GM13976 (cell line): ENCODE results near the gene KIF16B.

Experiments used
- DNase-seq: peaks from one replicate; pipeline ENCODE4 v3.0.0; 2012; ENCODE audit warnings: low spot score
- CTCF ChIP-seq: IDR thresholded peaks from 2 replicates; pipeline ENCODE4 v1.5.1; 2012; ENCODE audit warnings: borderline replicate concordance, mild to moderate bottlenecking; ENCODE audit not compliant: insufficient read depth; ENCODE audit errors: extremely low read depth, missing control alignments, control extremely low read depth
- in situ Hi-C: fragments of 300-500 bp; cut with MboI; formaldehyde crosslinking; loops from one replicate; pipeline ENCODE4 v1.12.0; 2022; ENCODE audit warnings: low sequenced_read_pairs, mixed read lengths, inconsistent platforms; ENCODE audit not compliant: unreplicated experiment

Gene KIF16B

GRCh38 chr20:16490696-16491095 is 82.6 kb downstream of the KIF16B start:
- in situ Hi-C loops: loop anchor here (25.0 kb wide), 1 partner anchor 778 kb away; no protein-coding TSS in a partner anchor
- no peak for TF ChIP-seq CTCF
- DNase-seq: no peak

DNA sequence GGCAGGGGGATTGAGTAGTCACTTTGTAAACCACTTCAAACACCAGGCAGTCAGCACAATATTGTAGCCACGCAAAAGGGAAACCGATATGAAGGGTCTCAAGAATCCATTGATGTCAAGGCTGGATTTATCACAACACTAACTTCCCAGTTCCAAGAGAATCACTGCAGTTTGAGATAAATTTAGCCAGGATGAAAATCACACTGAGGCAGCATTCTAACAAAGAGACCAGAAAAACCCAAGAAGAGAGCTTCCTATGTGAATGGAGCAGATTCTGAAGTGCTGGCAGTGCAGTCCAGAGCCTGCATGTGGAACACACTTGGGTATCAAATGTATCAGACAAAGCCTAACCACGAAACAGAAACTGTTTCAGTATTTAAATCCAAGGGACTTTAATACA is 84.6 kb downstream of the KIF16B start:
- in situ Hi-C loops: loop anchor here (25.0 kb wide), 1 partner anchor 776 kb away; no protein-coding TSS in a partner anchor
- DNase-seq: no peak
- TF ChIP-seq CTCF: no peak

DNA sequence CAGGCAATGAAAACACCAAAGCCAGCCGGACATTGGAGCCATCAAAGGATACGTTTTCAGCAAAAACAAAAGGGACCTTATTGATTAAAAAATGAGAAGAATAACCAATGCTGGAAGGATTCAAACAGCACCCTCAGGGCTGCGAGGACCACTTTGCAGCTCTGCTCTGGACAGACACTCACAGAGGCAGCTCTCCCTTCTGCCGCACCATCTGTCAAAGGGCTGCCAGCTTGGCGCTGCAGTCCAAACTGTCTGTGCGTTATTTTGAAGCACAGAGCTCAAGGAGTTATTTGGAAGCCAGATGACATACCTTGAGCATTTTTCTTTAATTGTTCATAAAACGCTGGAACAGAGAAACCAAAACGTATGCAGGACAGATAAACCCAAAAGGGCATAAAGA is 85.2 kb downstream of the KIF16B start:
- in situ Hi-C loops: loop anchor here (25.0 kb wide), 1 partner anchor 776 kb away; no protein-coding TSS in a partner anchor
- DNase-seq: no peak

DNA sequence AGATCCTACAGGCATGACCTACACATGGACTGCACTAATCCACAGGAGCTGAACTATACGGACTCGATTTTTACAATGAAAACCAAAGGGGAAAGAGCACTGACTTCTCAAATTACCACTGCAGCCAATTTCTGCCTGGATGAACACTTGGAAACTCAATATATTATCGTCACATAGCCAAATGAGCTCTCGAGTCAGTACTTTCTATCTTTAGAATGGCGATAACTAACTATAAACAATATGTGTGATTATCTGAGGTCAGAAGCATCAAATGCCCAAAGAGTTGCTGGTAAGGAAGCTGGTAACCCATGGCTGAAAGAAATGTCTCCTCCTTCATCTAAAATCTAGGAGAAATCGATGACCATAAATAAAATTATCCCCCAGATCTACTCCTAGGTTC is 86.7 kb downstream of the KIF16B start:
- in situ Hi-C loops: loop anchor here (25.0 kb wide), 1 partner anchor 774 kb away; no protein-coding TSS in a partner anchor
- DNase-seq: no peak
- no peak for TF ChIP-seq CTCF

More for the DNA sequence above, 85.2 kb downstream of the KIF16B start:
- TF ChIP-seq CTCF: no peak

- DNase-seq: no peak
- in situ Hi-C loops: loop anchor here (25.0 kb wide), 1 partner anchor 773 kb away; no protein-coding TSS in a partner anchor
- no peak for TF ChIP-seq CTCF
Observed at GRCh38 chr20:16485401-16485800, 87.8 kb downstream of the KIF16B start.

DNA sequence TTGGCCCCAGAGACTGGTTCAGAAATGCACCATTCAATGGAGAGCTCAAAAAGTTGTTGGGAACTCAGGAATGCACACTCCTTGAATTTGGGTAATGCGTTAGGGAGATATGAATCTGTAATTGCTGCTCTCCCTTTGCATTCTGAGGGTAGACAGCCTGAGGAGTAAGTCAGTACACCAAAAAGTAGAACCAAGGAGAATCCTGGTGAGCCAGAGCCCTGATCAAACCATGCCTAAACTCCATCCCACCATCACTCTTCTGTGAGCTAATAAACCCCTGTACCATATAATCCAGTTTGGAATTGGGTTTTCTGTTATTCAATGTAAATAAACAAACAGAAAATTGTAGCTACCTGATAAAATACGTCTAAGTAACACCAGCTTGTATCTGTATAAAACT is 90.2 kb downstream of the KIF16B start:
- in situ Hi-C loops: loop anchor here (25.0 kb wide), 1 partner anchor 771 kb away; no protein-coding TSS in a partner anchor
- no peak for DNase-seq
- no peak for TF ChIP-seq CTCF
